Activated B cell treated with CpG ODN at 0.5 μM for 24 hours (primary cell): ENCODE measurements around the gene NAA15. TPM values are rescaled to one million over a fixed set of nuclear protein-coding genes. Genes with fewer than 3 reads are reported as not detected.
"Not testable (repeated sequence)": the region's sequence is repeated elsewhere in the genome, so short reads cannot be mapped to it uniquely, and the experiment has no call there.

Source experiments
- ATAC-seq: fragments of 200-7000 bp; cut with Tn5 transposase; one replicate; pipeline ENCODE4 v1.10.0; 2021; ENCODE audit warnings: low read depth, mild to moderate bottlenecking, moderate library complexity
- CTCF ChIA-PET: fragments of 350-600 bp; sonication (Branson Sonifier 250); formaldehyde crosslinking; loops from one replicate; lab custom pipeline; 2021; ENCODE audit warnings: antibody characterized with exemption; lab: Charles Lee
- POLR2A ChIA-PET: fragments of 350-600 bp; sonication (Branson Sonifier 250); formaldehyde crosslinking; loops from one replicate; lab custom pipeline; 2021; ENCODE audit warnings: antibody characterized with exemption; lab: Charles Lee
- DNase-seq: peaks from one replicate; pipeline ENCODE4 v3.0.0; 2022
- H3K27ac Mint-ChIP-seq: one replicate; pipeline ENCODE4 v1.8.0; 2020; ENCODE audit warnings: mixed read lengths
- H3K27me3 Mint-ChIP-seq: one replicate; pipeline ENCODE4 v1.8.0; 2021; ENCODE audit warnings: mixed read lengths
- H3K36me3 Mint-ChIP-seq: one replicate; pipeline ENCODE4 v1.8.0; 2021; ENCODE audit warnings: low read depth, mixed read lengths
- H3K4me1 Mint-ChIP-seq: one replicate; pipeline ENCODE4 v1.8.0; 2021; ENCODE audit warnings: mixed read lengths
- H3K4me3 Mint-ChIP-seq: one replicate; pipeline ENCODE4 v1.8.0; 2020; ENCODE audit warnings: mild to moderate bottlenecking, mixed read lengths
- H3K9me3 Mint-ChIP-seq: one replicate; pipeline ENCODE4 v1.8.0; 2020; ENCODE audit warnings: mixed read lengths
- CTCF ChIP-seq: fragments of 200-600 bp; IDR thresholded peaks from one replicate; pipeline ENCODE4 v1.8.0; 2022; ENCODE audit warnings: antibody characterized with exemption, mild to moderate bottlenecking
- intact Hi-C: fragments of 100-400 bp; cut with micrococcal nuclease; formaldehyde crosslinking; loops from one replicate; pipeline ENCODE4 v1.15.1; 2024
- total RNA-seq: library from RNA; stranded (reverse); gene quantifications from 2 replicates; pipeline ENCODE4 v1.2.3, GENCODE V29; 2022

NAA15 gene
- total RNA-seq, 1 donor from 2014 or later: 66.5 TPM

- no peak for DNase-seq
- Mint-ChIP-seq H3K27me3 (no peaks in the 10 kb centered on the region), H3K4me1 (peaks cover 69% of the 10 kb centered on the region), H3K9me3 (no peaks in the 10 kb centered on the region), H3K27ac (peak overlapping the region; percentile 86), H3K36me3 (peaks cover 9% of the 10 kb centered on the region), H3K4me3 (peak overlapping the region; percentile 67)
- TF ChIP-seq CTCF: no peak
- POLR2A ChIA-PET: interaction anchor here (0.8 to 2.2 kb wide), 2 partner anchors 12 to 135 kb away, joined by 3 to 14 read pairs; partner anchors contain the start of genes ELF2 and NAA15
- ATAC-seq: peak; percentile 49
- CTCF ChIA-PET: no interaction called here
- intact Hi-C loops: loop anchor here (1.0 kb wide), 1 partner anchor 10 kb away; the partner anchor contains the start of gene NDUFC1
These were observed 11.4 kb downstream of the NAA15 start for GRCh38 chr4:139312552-139313332.

DNA sequence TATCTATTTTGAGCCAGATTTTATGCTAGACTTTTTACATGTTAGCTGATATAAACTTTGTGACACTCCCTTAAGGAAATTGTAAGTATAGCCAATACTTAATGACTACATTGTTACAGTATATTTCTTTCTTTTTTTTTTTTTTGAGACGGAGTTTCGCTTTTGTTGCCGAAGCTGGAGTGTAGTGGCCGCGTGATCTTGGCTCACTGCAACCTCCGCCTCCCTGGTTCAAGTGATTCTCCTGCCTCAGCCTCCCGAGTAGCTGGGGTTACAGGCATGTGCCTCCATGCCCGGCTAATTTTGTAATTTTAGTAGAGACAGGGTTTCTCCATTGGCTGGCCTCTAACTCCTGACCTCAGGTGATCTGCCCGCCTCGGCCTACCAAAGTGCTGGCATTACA is 12.1 kb downstream of the NAA15 start:
- intact Hi-C loops: loop anchor here (1.0 kb wide), 1 partner anchor 11 kb away; the partner anchor contains the start of gene NDUFC1
- H3K27me3 Mint-ChIP-seq, ATAC-seq, H3K9me3 Mint-ChIP-seq, H3K36me3 Mint-ChIP-seq, DNase-seq, CTCF ChIA-PET, POLR2A ChIA-PET: not testable (repeated sequence)
- Mint-ChIP-seq H3K4me3 (peak overlapping the region; percentile 71), H3K27ac (peak overlapping the region; percentile 86), H3K4me1 (peaks cover 71% of the 10 kb centered on the region)

- DNase-seq: no peak
- no peak for ATAC-seq
- Mint-ChIP-seq H3K4me1 (peaks cover 70% of the 10 kb centered on the region), H3K4me3 (peak overlapping the region; percentile 71), H3K27ac (peak overlapping the region; percentile 86), H3K9me3 (no peaks in the 10 kb centered on the region), H3K27me3 (no peaks in the 10 kb centered on the region), H3K36me3 (peaks cover 9% of the 10 kb centered on the region)
- TF ChIP-seq CTCF: no peak
- ChIA-PET POLR2A (interaction anchor here (1.9 kb wide), 1 partner anchor 13 kb away, joined by 12 read pairs; the partner anchor contains the start of gene NAA15), CTCF (interaction anchor here (1.9 kb wide), 1 partner anchor 19 kb away, joined by 6 read pairs; no protein-coding TSS in a partner anchor)
- intact Hi-C loops: loop anchor here (2.0 kb wide), 1 partner anchor 19 kb away; no protein-coding TSS in a partner anchor
These were observed 12.9 kb downstream of the NAA15 start for GRCh38 chr4:139314047-139314800.

GRCh38 chr4:139315221-139315675 is 13.9 kb downstream of the NAA15 start:
- CTCF ChIA-PET: interaction anchor here (0.8 to 1.9 kb wide), 2 partner anchors 14 to 20 kb away, joined by 3 to 6 read pairs; no protein-coding TSS in a partner anchor

More at GRCh38 chr4:139315221-139315675, 13.9 kb downstream of the NAA15 start:
- H3K27me3 Mint-ChIP-seq: no peaks in the 10 kb centered on the region
- intact Hi-C loops: loop anchor here (2.0 kb wide), 1 partner anchor 18 kb away; no protein-coding TSS in a partner anchor
- H3K36me3 Mint-ChIP-seq: peaks cover 8% of the 10 kb centered on the region
- peak overlapping the region; percentile 86 for H3K27ac Mint-ChIP-seq
- DNase-seq: no peak
- H3K4me3 Mint-ChIP-seq: peak overlapping the region; percentile 71
- POLR2A ChIA-PET: interaction anchor here (0.6 to 1.9 kb wide), 3 partner anchors 14 to 1525 kb away, joined by 5 to 12 read pairs (median 10); partner anchors contain the start of gene NAA15
- TF ChIP-seq CTCF: no peak
- peak; percentile 81 for ATAC-seq
- no peaks in the 10 kb centered on the region for H3K9me3 Mint-ChIP-seq
- peaks cover 77% of the 10 kb centered on the region for H3K4me1 Mint-ChIP-seq
